ENCODE data around the gene ANXA8. TPM values are rescaled to one million over a fixed set of nuclear protein-coding genes. Genes with fewer than 3 reads are reported as not detected.

ANXA8 gene
- total RNA-seq, 3 donors from 2014 or later (not counting 1 experiment from before 2014, with no cell fraction given) = not detected

GRCh38 chr10:47418966-47419365, 64.9 kb downstream of the ANXA8 start:
- intact Hi-C loops (cut with micrococcal nuclease) = no loop called here
- Mint-ChIP-seq H3K4me1 (no peaks in the 10 kb centered on the region), H3K36me3 (no peaks in the 10 kb centered on the region), H3K27me3 (ENCODE audit: low read depth in 2 of 2) (no peaks in the 10 kb centered on the region), H3K4me3 (no peak overlapping the region), H3K9me3 (no peaks in the 10 kb centered on the region), H3K27ac (no peak overlapping the region)
- WGBS (ENCODE audit: insufficient coverage) = 82% methylated on average over 4 of the region's 4 CpGs
- H3K27ac ChIP-seq (ENCODE audit: low read length) = no peak overlapping the region
- no peak for TF ChIP-seq CTCF (IDR thresholded peaks at IDR 0.05)
- H3K27me3 ChIP-seq (ENCODE audit: control insufficient read depth, insufficient read depth, low read length) = no peaks in the 10 kb centered on the region
- H3K36me3 ChIP-seq (ENCODE audit: control insufficient read depth, insufficient read depth, low read length) = no peaks in the 10 kb centered on the region
- DNase-seq (no peak), ATAC-seq (no peak)
- H3K4me1 ChIP-seq (ENCODE audit: control insufficient read depth, insufficient read depth, low read length) = no peaks in the 10 kb centered on the region
- H3K9me3 ChIP-seq (ENCODE audit: control insufficient read depth, insufficient read depth, low read length) = no peaks in the 10 kb centered on the region
- no peak overlapping the region for H3K4me3 ChIP-seq (ENCODE audit: low read length)

- no peaks in the 10 kb centered on the region for H3K36me3 ChIP-seq (ENCODE audit: control insufficient read depth, insufficient read depth, low read length)
- intact Hi-C loops (cut with micrococcal nuclease) = no loop called here
- H3K4me3 Mint-ChIP-seq = no peak overlapping the region
- H3K36me3 Mint-ChIP-seq = no peaks in the 10 kb centered on the region
- TF ChIP-seq CTCF (IDR thresholded peaks at IDR 0.05) = no peak
- H3K27ac ChIP-seq (ENCODE audit: low read length) = no peak overlapping the region
- H3K4me1 ChIP-seq (ENCODE audit: control insufficient read depth, insufficient read depth, low read length) = no peaks in the 10 kb centered on the region
- H3K27ac Mint-ChIP-seq = no peak overlapping the region
- H3K9me3 ChIP-seq (ENCODE audit: control insufficient read depth, insufficient read depth, low read length) = no peaks in the 10 kb centered on the region
- 88% methylated on average over 6 of the region's 6 CpGs for WGBS (ENCODE audit: insufficient coverage)
- H3K27me3 Mint-ChIP-seq (ENCODE audit: low read depth in 2 of 2) = no peaks in the 10 kb centered on the region
- H3K4me1 Mint-ChIP-seq = no peaks in the 10 kb centered on the region
- ATAC-seq (no peak), DNase-seq (no peak)
- no peaks in the 10 kb centered on the region for H3K9me3 Mint-ChIP-seq
- no peak overlapping the region for H3K4me3 ChIP-seq (ENCODE audit: low read length)
- no peaks in the 10 kb centered on the region for H3K27me3 ChIP-seq (ENCODE audit: control insufficient read depth, insufficient read depth, low read length)
Observed at GRCh38 chr10:47418321-47418720, 65.6 kb downstream of the ANXA8 start.

Other genes with a start within 250 kb of the ANXA8 start
- gene GDF10, start 183.9 kb downstream of the ANXA8 start, total RNA-seq = not detected
- not detected for gene GDF2, start 161.7 kb downstream of the ANXA8 start, total RNA-seq
- not detected for gene RBP3, start 135.8 kb downstream of the ANXA8 start, total RNA-seq
- gene ZNF488, start 99.8 kb downstream of the ANXA8 start, total RNA-seq = not detected
- not detected for gene FAM25G, start 7.6 kb upstream of the ANXA8 start, total RNA-seq
- 10 to 100 TPM in 1 of 3 donors, 1 to 10 TPM in 2; 4.6 to 11.1 (median 8.7) TPM for gene AGAP9, start 39.5 kb upstream of the ANXA8 start, total RNA-seq